Glutamatergic neuron (in vitro differentiated cells): ENCODE measurements around the gene MFN1. TPM values are rescaled to one million over a fixed set of nuclear protein-coding genes. Genes with fewer than 3 reads are reported as not detected.
A peak's percentile ranks its signal among the peaks of the same experiment; 100 is the strongest.

Source experiments
- DNase-seq: peaks from one replicate; pipeline ENCODE4 v3.0.0; 2022
- H3K27ac Mint-ChIP-seq: one replicate; pipeline ENCODE4 v1.8.0; 2020; ENCODE audit warnings: mild to moderate bottlenecking, mixed read lengths, inconsistent platforms; ENCODE audit not compliant: unreplicated experiment
- H3K27me3 Mint-ChIP-seq: one replicate; pipeline ENCODE4 v1.8.0; 2020; ENCODE audit warnings: mild to moderate bottlenecking, moderate library complexity, mixed read lengths, inconsistent platforms; ENCODE audit not compliant: unreplicated experiment
- H3K36me3 Mint-ChIP-seq: one replicate; pipeline ENCODE4 v1.8.0; 2020; ENCODE audit warnings: mild to moderate bottlenecking, mixed read lengths, inconsistent platforms; ENCODE audit not compliant: unreplicated experiment
- H3K4me1 Mint-ChIP-seq: one replicate; pipeline ENCODE4 v1.8.0; 2020; ENCODE audit warnings: mild to moderate bottlenecking, low read depth, mixed read lengths, inconsistent platforms; ENCODE audit not compliant: unreplicated experiment
- H3K4me3 Mint-ChIP-seq: one replicate; pipeline ENCODE4 v1.8.0; 2020; ENCODE audit warnings: mild to moderate bottlenecking, mixed read lengths, inconsistent platforms; ENCODE audit not compliant: unreplicated experiment
- H3K9me3 Mint-ChIP-seq: one replicate; pipeline ENCODE4 v1.8.0; 2020; ENCODE audit warnings: mild to moderate bottlenecking, moderate library complexity, mixed read lengths, inconsistent platforms; ENCODE audit not compliant: unreplicated experiment
- total RNA-seq: library from RNA; stranded (reverse); fragmentation: NEBNext Ultra II Directional; extraction: Animal tissue kit (Norgen Biotek cat#: 25700); gene quantifications from one replicate; pipeline ENCODE4 v1.2.1, GENCODE V29; 2021; ENCODE audit not compliant: unreplicated experiment
- TF ChIP-seq, protein P1 (sequence below): fragments of 200-600 bp; sonication (generic); IDR thresholded peaks from one replicate; pipeline ENCODE4 v1.5.0; 2021; ENCODE audit not compliant: partially characterized antibody, unreplicated experiment

Gene MFN1
- total RNA-seq, 1 donor from 2014 or later = 80.5 TPM

DNA sequence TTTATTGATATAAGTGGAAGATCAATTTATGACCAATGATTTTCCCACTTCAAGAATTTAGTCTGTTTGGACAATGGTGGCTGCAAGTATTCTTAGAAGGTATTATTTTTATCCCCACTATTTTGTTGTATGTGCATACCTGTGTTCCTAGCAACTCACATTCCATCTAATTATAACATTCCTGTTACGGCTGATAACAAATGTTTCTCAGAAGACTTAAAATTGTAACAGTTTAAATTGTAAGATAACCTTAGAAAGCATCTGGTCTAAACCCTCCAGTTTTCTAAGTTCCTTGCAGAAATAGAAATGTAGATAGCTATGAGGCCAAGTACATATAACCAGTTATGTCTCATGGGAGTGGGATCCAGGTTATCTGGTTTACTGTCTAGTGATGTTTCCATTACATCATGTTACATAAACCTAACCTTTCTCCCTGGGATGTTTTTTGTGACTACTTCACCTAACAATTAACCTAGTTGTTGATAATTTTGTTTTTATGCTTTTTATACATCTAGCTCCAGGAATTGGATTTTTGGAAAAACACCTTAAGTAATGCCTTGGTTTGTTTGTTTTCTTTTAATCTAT, 11.1 kb upstream of the MFN1 start:
- Mint-ChIP-seq H3K27ac (no peak overlapping the region), H3K36me3 (no peaks in the 10 kb centered on the region), H3K4me3 (no peak overlapping the region), H3K27me3 (no peaks in the 10 kb centered on the region), H3K9me3 (no peaks in the 10 kb centered on the region), H3K4me1 (no peaks in the 10 kb centered on the region)
- no peak for DNase-seq
- TF ChIP-seq, protein P1, sequence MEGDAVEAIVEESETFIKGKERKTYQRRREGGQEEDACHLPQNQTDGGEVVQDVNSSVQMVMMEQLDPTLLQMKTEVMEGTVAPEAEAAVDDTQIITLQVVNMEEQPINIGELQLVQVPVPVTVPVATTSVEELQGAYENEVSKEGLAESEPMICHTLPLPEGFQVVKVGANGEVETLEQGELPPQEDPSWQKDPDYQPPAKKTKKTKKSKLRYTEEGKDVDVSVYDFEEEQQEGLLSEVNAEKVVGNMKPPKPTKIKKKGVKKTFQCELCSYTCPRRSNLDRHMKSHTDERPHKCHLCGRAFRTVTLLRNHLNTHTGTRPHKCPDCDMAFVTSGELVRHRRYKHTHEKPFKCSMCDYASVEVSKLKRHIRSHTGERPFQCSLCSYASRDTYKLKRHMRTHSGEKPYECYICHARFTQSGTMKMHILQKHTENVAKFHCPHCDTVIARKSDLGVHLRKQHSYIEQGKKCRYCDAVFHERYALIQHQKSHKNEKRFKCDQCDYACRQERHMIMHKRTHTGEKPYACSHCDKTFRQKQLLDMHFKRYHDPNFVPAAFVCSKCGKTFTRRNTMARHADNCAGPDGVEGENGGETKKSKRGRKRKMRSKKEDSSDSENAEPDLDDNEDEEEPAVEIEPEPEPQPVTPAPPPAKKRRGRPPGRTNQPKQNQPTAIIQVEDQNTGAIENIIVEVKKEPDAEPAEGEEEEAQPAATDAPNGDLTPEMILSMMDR = no peak

DNA sequence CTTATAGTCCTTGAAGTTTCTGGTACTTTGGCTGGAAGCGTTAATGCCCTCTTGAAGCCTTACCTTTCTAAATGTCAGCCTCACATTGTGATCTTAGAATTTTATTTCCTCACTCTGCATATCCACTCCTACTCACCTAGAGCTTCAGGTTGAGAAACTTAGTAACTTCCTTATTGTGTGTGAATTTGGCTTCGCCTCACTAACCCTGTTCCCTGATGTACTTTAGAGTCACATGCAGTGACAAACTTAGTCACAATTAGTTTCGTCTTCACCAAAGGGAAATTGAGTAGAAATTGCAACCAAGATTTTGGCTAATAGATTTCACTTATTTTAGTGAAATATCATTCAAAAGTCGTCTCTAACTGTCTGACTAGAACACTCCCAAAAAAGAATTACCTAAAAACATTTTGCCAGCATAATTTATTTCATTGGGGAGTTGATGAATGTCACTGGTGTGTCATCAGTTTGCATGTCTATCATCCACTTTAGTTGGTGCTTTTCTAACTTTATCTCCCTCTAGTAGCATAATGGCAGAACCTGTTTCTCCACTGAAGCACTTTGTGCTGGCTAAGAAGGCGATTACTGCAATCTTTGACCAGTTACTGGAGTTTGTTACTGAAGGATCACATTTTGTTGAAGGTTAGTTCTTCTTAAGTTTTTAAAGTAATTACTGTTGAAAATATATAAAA, 960 bp downstream of the MFN1 start:
- Mint-ChIP-seq H3K9me3 (peaks cover 3% of the 10 kb centered on the region), H3K4me3 (peak overlapping the region; percentile 94), H3K4me1 (peaks cover 6% of the 10 kb centered on the region), H3K36me3 (no peaks in the 10 kb centered on the region), H3K27me3 (no peaks in the 10 kb centered on the region), H3K27ac (peak overlapping the region; percentile 72)
- no peak for DNase-seq
- TF ChIP-seq, protein P1 = no peak

DNA sequence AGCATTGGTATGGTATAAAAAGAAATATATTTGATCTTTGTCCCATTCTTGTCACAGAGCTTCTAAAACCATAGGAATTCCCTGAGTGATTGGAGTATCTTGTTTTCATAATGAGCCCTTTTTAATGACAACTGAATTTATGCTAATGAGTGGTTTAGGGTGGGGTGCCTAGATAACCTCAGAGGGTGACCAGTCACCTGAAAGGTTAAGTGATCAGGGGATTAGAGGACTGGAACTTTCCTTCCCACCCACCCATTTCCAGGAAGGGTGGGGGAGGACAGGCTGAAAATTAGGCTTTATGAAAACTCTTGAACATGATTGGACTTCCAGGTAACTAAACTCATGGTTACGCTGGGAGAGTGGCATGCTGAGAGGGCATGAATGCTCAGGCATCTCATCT, 8.5 kb downstream of the MFN1 start:
- Mint-ChIP-seq H3K27ac (no peak overlapping the region), H3K27me3 (no peaks in the 10 kb centered on the region), H3K4me1 (no peaks in the 10 kb centered on the region), H3K9me3 (no peaks in the 10 kb centered on the region), H3K36me3 (peaks cover 4% of the 10 kb centered on the region), H3K4me3 (no peak overlapping the region)
- DNase-seq = no peak
- TF ChIP-seq, protein P1 = no peak

DNA sequence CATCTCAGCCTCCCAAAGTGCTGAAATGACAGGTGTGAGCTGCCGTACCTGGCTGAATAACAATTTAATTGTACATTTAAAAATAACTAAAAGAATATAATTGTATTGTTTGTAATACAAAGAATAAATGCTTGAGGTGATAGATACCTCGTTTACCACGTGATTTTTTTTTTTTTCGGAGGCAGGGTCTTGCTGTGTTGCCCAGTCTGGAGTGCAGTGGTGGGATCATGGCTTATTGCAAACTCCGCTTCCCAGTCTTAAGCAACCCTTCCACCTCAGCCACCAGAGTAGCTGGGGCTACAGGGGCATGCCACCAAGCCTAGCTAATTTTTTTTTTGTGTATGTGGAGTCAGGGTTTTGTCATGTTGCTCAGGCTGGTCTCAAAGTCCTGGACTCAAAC, 15.8 kb downstream of the MFN1 start:
- Mint-ChIP-seq H3K9me3 (no peaks in the 10 kb centered on the region), H3K36me3 (no peaks in the 10 kb centered on the region), H3K4me1 (no peaks in the 10 kb centered on the region), H3K4me3 (no peak overlapping the region), H3K27me3 (no peaks in the 10 kb centered on the region), H3K27ac (no peak overlapping the region)
- no peak for DNase-seq
- TF ChIP-seq, protein P1 = no peak

DNA sequence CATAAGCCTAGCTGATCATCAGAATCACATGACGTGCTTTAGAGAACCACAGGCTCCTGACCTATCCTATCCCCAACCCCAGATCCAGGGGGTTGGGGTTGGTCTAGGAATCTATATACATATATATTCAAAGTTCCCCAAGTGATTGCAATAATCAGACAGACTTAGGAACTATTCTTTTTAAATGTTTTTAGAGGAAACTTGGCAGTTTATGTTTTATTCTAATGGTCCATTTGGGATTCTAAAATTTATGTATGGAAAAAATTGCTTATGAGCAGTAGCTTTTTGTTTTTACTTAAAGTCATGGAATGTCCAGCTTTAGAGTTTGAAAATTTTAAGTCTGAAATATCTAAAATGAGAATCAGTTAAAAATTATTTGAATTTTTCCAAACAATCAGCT, 22.1 kb downstream of the MFN1 start:
- TF ChIP-seq, protein P1 = no peak
- H3K27ac Mint-ChIP-seq = no peak overlapping the region

More for the DNA sequence above, 22.1 kb downstream of the MFN1 start:
- Mint-ChIP-seq H3K9me3 (no peaks in the 10 kb centered on the region), H3K4me3 (no peak overlapping the region), H3K27me3 (no peaks in the 10 kb centered on the region), H3K4me1 (no peaks in the 10 kb centered on the region), H3K36me3 (no peaks in the 10 kb centered on the region)
- no peak for DNase-seq
